ENCODE measurements around the gene C9orf57. TPM values are rescaled to one million over a fixed set of nuclear protein-coding genes. Genes with fewer than 3 reads are reported as not detected.
A peak's percentile ranks its signal among the peaks of the same experiment; 100 is the strongest.
"Not testable (repeated sequence)": the region's sequence is repeated elsewhere in the genome, so short reads cannot be mapped to it uniquely, and the experiment has no call there.

Gene C9orf57
- total RNA-seq = not detected

- DNase-seq = no peak
These were observed at the start of gene C9orf57 for GRCh38 chr9:72060513-72060912. Gene C9orf57, minus strand, starts transcription at chr9:72060613. Its CDS starts 1,282 bp downstream, at chr9:72059331.

- no peak for DNase-seq
These were observed 42.1 kb upstream of the C9orf57 start for GRCh38 chr9:72102520-72102919.

- DNase-seq = not testable (repeated sequence)
These were observed 35.1 kb upstream of the C9orf57 start for GRCh38 chr9:72095520-72095919.

- DNase-seq = no peak
These were observed 32.4 kb upstream of the C9orf57 start for GRCh38 chr9:72092820-72093219.

- DNase-seq = no peak
These were observed 29.2 kb upstream of the C9orf57 start for GRCh38 chr9:72089451-72090130.

GRCh38 chr9:72082536-72082935 lies 22.1 kb upstream of the C9orf57 start:
- no peak for DNase-seq

GRCh38 chr9:72074666-72075065 lies 14.3 kb upstream of the C9orf57 start:
- DNase-seq = not testable (repeated sequence)

- no peak for DNase-seq
These were observed 4.7 kb upstream of the C9orf57 start for GRCh38 chr9:72065076-72065475.

- DNase-seq = no peak
These were observed 8.3 kb downstream of the C9orf57 start for GRCh38 chr9:72052122-72052521.

GRCh38 chr9:72048850-72049249 lies 11.6 kb downstream of the C9orf57 start:
- DNase-seq = no peak

GRCh38 chr9:72046630-72047456 lies 13.6 kb downstream of the C9orf57 start:
- no peak for DNase-seq

- DNase-seq = no peak
These were observed 16.3 kb downstream of the C9orf57 start for GRCh38 chr9:72044095-72044494.

GRCh38 chr9:72043576-72043975 lies 16.8 kb downstream of the C9orf57 start:
- no peak for DNase-seq

GRCh38 chr9:72042928-72043327 lies 17.5 kb downstream of the C9orf57 start:
- DNase-seq = no peak

GRCh38 chr9:72041775-72042194 lies 18.6 kb downstream of the C9orf57 start:
- DNase-seq = no peak

GRCh38 chr9:72041369-72041768 lies 19.0 kb downstream of the C9orf57 start:
- DNase-seq = no peak

- no peak for DNase-seq
These were observed 20.9 kb downstream of the C9orf57 start for GRCh38 chr9:72039532-72039931.

GRCh38 chr9:72038890-72039410 lies 21.5 kb downstream of the C9orf57 start:
- peak; percentile 68 for DNase-seq

- DNase-seq = no peak
These were observed 22.0 kb downstream of the C9orf57 start for GRCh38 chr9:72038408-72038807.

- no peak for DNase-seq
These were observed 22.8 kb downstream of the C9orf57 start for GRCh38 chr9:72037571-72037970.

GRCh38 chr9:72030767-72031166 lies 29.6 kb downstream of the C9orf57 start:
- DNase-seq = no peak

- no peak for DNase-seq
These were observed 30.4 kb downstream of the C9orf57 start for GRCh38 chr9:72029986-72030385.

GRCh38 chr9:72025906-72026305 lies 34.5 kb downstream of the C9orf57 start:
- DNase-seq = no peak
